A172 (cell line): Measurements from ENCODE around the gene FADS2. TPM values are rescaled to one million over a fixed set of nuclear protein-coding genes. Genes with fewer than 3 reads are reported as not detected.

Experiments used
- DNase-seq: peaks from one replicate; pipeline ENCODE4 v3.0.0-alpha.2; 2015; ENCODE audit warnings: low spot score
- total RNA-seq: library from RNA; depleted of rRNA; stranded (reverse); fragments of >200 nt; shearing (Covaris generic); gene quantifications from 2 replicates; pipeline ENCODE4 v1.2.3, GENCODE V29; 2014

Gene FADS2
- total RNA-seq, 1 experiment from 2014 or later: 151 TPM

GRCh38 chr11:61846362-61847020, 18.4 kb downstream of the FADS2 start:
- no peak for DNase-seq

DNA sequence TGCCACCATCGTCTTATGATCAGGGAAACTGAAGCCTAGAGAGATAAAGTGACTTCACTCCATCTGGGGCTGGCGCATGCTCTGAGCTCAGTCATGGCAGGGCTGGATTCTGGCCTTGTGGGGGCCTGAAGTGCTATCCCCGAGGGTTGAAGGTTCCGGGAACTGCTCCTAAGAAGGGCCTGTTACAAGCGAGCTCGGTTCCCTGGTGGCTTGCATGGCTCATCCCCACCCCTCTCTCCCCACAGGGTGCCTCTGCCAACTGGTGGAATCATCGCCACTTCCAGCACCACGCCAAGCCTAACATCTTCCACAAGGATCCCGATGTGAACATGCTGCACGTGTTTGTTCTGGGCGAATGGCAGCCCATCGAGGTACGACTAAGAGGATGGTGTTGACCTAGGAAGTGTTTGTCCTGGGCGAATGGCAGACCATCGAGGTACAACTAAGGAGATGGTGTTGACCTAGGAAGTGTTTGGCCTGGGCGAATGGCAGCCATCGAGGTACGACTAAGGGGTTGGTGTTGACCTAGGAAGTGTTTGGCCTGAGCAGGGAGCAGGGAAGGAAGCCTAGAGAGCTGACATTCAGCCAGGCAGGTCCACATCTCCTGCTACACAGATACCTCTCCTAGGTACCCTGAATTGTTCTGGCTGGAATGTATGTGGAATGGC, 19.9 kb downstream of the FADS2 start:
- DNase-seq: no peak

- DNase-seq: no peak
These were observed 20.5 kb downstream of the FADS2 start for GRCh38 chr11:61848631-61849030.

DNA sequence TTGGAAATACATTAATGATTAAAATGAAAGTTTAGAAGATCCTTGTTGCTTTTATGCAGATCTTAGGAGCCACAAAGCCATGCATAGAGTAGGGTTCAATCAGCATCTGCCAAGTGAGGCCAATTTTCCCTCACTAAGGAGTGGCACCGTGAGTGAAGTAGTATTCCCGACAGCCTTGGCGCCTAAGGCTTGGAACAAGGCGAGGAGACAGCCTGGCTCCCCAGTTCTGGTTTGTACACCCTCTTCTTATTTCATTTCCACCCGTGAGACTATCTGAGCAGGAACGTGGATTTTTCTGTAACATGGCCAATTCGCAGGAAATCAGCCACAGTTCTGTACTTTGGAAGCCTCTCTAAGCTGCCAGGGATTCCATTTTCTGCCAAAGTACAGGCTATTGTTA, 22.6 kb downstream of the FADS2 start:
- DNase-seq: no peak

GRCh38 chr11:61851113-61851899, 23.2 kb downstream of the FADS2 start:
- DNase-seq: no peak

- DNase-seq: no peak
These were observed 23.8 kb downstream of the FADS2 start for GRCh38 chr11:61851900-61852295.

GRCh38 chr11:61853698-61854169, 25.6 kb downstream of the FADS2 start:
- DNase-seq: no peak

DNA sequence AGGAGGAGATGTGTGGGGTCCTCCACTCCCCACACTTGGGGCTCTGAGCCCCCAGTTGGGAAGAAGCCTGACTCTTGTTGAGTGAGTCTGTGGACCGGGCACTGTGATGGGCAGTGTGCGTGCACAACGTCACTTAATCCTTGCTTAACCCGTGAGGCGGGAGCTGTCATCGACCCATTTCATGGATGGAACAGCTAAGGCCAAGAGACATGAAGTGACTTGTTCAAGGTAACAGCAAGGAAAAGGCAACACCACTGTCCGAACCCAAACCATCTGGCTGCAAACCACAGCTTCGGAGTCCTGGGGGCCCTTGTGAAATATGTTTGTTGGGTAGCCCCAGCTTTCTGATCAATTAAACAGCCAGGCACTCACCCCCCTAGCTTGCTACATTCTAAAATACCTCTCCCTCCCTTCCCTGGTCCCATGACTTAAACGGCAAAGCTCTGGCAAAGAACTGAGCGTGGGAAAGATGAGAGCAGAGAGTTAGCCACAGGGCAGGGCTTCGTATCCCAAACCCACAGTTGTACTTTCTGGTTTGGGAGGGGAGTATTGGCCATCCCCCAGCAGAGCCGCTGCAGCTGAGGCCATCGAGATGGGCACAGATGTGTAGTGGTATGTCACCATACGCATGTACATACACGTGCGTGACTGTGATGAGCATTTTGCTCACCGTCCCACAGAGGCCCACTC, 26.3 kb downstream of the FADS2 start:
- no peak for DNase-seq

- DNase-seq: no peak
These were observed 27.0 kb downstream of the FADS2 start for GRCh38 chr11:61854966-61855714.

- DNase-seq: no peak
These were observed 28.0 kb downstream of the FADS2 start for GRCh38 chr11:61855939-61856680.

DNA sequence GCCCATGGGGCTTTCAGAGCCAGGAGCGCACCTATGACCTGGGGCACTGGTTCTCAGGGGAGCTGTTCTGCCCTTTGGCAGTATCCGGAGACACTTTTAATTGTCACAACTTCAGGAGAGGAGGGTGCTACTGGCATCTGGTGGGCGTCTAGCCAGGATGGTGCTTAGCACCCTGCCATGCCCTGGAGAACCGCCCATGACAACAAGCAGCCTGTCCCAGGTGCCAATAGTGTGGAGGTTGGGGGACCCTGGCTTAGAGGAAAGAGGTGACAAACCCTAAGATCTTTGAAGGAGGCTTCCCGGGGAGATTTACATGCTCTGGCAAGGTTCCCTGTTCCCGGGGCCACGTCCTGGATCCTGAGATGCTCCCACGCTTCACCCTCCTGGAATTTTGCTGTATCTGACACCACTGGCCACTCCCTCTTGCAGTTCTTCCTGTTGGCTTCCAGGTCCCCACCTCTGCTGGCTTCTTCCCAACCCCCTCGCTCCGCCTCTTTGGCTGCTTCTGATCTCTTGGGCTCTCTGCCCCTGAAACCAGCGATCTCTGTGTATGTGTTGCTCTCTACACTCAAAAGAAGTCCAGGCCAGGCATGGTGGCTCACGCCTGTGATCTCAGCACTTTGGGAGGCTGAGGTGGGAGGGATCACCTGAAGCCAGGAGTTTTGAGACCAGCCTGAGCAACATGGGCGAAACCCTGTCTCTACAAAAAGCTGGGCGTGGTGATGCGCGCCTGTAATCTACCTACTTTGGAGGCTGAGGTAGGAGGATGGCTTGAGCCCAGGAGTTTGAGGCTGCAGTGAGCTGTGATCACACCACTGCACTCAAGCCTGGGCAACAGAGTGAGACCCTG, 32.2 kb downstream of the FADS2 start:
- peak; percentile 71 for DNase-seq

GRCh38 chr11:61861634-61862033, 33.5 kb downstream of the FADS2 start:
- DNase-seq: no peak

- DNase-seq: peak; percentile 16
These were observed 34.8 kb downstream of the FADS2 start for GRCh38 chr11:61862714-61863547.

- no peak for DNase-seq
These were observed 35.5 kb downstream of the FADS2 start for GRCh38 chr11:61863548-61864081.

DNA sequence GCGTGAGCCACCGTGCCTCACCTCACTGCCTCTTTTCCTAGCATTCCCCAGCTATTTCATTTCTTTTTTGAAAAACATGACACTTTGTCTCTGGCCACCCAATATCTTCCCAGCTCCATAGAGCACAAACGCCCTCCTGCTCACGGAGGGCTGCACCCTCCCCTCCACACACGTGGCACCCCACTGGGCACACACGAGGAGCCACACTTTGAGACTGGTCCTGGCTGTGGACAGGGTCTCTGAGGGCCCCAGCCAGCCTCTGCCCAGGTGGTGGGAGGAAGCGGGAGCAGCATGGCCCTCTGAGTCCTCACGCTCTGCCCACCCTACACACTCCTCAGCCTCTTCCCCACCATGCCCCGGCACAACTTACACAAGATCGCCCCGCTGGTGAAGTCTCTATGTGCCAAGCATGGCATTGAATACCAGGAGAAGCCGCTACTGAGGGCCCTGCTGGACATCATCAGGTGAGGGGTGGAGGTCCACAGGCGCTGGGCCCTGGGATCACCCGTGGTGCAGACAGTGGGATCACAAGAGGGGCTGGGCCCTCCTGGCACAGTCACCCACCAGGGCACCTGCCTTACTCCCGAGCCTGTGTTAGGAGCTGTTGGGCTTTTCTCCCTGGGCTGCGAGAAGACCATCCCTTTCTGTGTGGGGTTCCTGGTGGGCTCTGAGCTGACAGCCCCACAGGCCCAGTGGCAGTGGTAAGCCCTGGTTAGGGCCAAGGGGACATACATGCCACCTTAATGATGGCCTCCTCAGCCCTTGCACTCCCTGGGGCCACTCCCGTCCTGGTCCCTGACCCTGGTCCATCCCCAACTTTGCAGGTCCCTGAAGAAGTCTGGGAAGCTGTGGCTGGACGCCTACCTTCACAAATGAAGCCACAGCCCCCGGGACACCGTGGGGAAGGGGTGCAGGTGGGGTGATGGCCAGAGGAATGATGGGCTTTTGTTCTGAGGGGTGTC, 37.0 kb downstream of the FADS2 start:
- DNase-seq: no peak

GRCh38 chr11:61866231-61866957, 38.3 kb downstream of the FADS2 start:
- no peak for DNase-seq

GRCh38 chr11:61866958-61867343, 38.9 kb downstream of the FADS2 start:
- no peak for DNase-seq
